A673 (cell line): ENCODE results near the gene CORO6. TPM values are rescaled to one million over a fixed set of nuclear protein-coding genes. Genes with fewer than 3 reads are reported as not detected.

Source experiments
- BruUV-seq: library from RNA; stranded (reverse); fragments of 400-500 nt; replicated peaks from 2 replicates; lab custom pipeline; 2021; lab: Mats Ljungman, UMichigan
- CTCF ChIA-PET: fragments of 300-600 bp; sonication (Branson Sonifier 250); formaldehyde crosslinking; loops from one replicate; lab custom pipeline; 2022; ENCODE audit warnings: antibody characterized with exemption; lab: Charles Lee
- POLR2A ChIA-PET: fragments of 300-600 bp; sonication (Branson Sonifier 250); formaldehyde crosslinking; loops from one replicate; lab custom pipeline; 2022; ENCODE audit warnings: antibody characterized with exemption; ENCODE audit not compliant: low non-redundant PET; lab: Charles Lee
- DNase-seq: peaks from one replicate; pipeline ENCODE4 v3.0.0-alpha.2; 2015; ENCODE audit warnings: low spot score
- H3K27ac ChIP-seq: fragments of 200-600 bp; sonication (generic); 2 replicates; pipeline ENCODE4 v1.5.1; 2016; ENCODE audit warnings: mixed run types, low read depth, mild to moderate bottlenecking, mixed read lengths, antibody characterized with exemption, low read length; ENCODE audit not compliant: poor library complexity, severe bottlenecking
- H3K27me3 ChIP-seq: fragments of 200-600 bp; sonication (generic); replicated peaks from 2 replicates; pipeline ENCODE4 v1.6.1; 2017; ENCODE audit warnings: mixed run types, low read depth, mild to moderate bottlenecking, mixed read lengths, antibody characterized with exemption, low read length; ENCODE audit not compliant: insufficient read depth, poor library complexity
- H3K36me3 ChIP-seq: fragments of 200-600 bp; sonication (generic); 2 replicates; pipeline ENCODE4 v1.6.1; 2016; ENCODE audit warnings: mixed run types, mild to moderate bottlenecking, mixed read lengths, antibody characterized with exemption, low read length; ENCODE audit not compliant: insufficient read depth, poor library complexity, severe bottlenecking
- H3K4me1 ChIP-seq: fragments of 200-600 bp; sonication (generic); 2 replicates; pipeline ENCODE4 v1.6.1; 2017; ENCODE audit warnings: mixed run types, mild to moderate bottlenecking, mixed read lengths, antibody characterized with exemption, low read length; ENCODE audit not compliant: insufficient read depth, poor library complexity, severe bottlenecking
- H3K4me3 ChIP-seq: fragments of 200-600 bp; sonication (generic); 2 replicates; pipeline ENCODE4 v1.5.1; 2016; ENCODE audit warnings: low read depth, mixed run types, mild to moderate bottlenecking, mixed read lengths, low read length; ENCODE audit not compliant: poor library complexity, severe bottlenecking
- H3K9me3 ChIP-seq: fragments of 200-600 bp; sonication (generic); 2 replicates; pipeline ENCODE4 v1.6.1; 2016; ENCODE audit warnings: mixed run types, low read depth, mild to moderate bottlenecking, mixed read lengths, antibody characterized with exemption, low read length; ENCODE audit not compliant: poor library complexity, severe bottlenecking
- EZH2 ChIP-seq: fragments of 200-600 bp; sonication (generic); IDR thresholded peaks from 2 replicates; pipeline ENCODE4 v1.6.1; 2017; ENCODE audit warnings: borderline replicate concordance, low read depth, mild to moderate bottlenecking, mixed read lengths, antibody characterized with exemption, low read length; ENCODE audit not compliant: poor library complexity, severe bottlenecking
- intact Hi-C: fragments of 100-400 bp; cut with micrococcal nuclease; formaldehyde crosslinking; loops from one replicate; pipeline ENCODE4 v1.10.0; 2022; ENCODE audit not compliant: unreplicated experiment
- total RNA-seq: library from RNA; stranded (reverse); gene quantifications from 2 replicates; pipeline ENCODE4 v1.2.3, GENCODE V29; 2021
- TF ChIP-seq, protein P1 (sequence below): fragments of 300-800, 200-600 bp; sonication (generic); conservative IDR thresholded peaks from 2 replicates; pipeline ENCODE4 v1.5.1; 2017; ENCODE audit warnings: low read depth, mild to moderate bottlenecking, antibody characterized with exemption, low read length, moderate library complexity, mixed read lengths

The CORO6 gene
- total RNA-seq, 1 experiment from 2014 or later = 19.7 TPM

DNA sequence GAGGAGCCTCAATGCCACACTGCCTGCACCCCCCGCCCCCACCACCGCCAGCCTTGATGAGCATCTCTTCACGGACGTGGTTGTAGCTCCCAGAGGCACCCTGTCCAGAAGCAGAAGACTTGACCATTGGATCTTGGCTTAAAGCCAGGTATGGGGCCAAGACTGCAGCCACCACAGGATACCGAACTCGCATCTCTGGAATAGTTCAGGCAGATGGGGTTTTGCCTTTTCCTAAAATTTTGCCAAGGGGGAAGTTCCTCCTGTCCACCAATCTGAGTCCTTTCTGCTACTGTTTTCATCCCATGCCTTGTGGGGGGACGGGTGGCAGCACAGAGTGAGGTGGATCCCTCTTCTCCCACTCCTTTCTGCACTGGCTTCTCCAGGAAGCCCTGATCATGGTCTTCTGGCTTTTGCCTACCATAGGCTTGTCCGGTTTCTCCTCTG is 939 bp downstream of the CORO6 start:
- BruUV-seq = no TSS peak
- Histone ChIP-seq H3K4me3 (peak overlapping the region; percentile 76), H3K27me3 (no peaks in the 10 kb centered on the region), H3K4me1 (peaks cover 38% of the 10 kb centered on the region), H3K27ac (no peak overlapping the region), H3K36me3 (no peaks in the 10 kb centered on the region), H3K9me3 (no peaks in the 10 kb centered on the region)
- intact Hi-C loops = loop anchor here (10.0 kb wide), 1 partner anchor 57 kb away; the partner anchor contains the start of genes ABHD15 and TP53I13
- POLR2A ChIA-PET = no interaction called here
- CTCF ChIA-PET = interaction anchor here (1.0 kb wide), 1 partner anchor 30 kb away, joined by 4 read pairs; no protein-coding TSS in a partner anchor
- no peak for TF ChIP-seq EZH2
- TF ChIP-seq, protein P1, sequence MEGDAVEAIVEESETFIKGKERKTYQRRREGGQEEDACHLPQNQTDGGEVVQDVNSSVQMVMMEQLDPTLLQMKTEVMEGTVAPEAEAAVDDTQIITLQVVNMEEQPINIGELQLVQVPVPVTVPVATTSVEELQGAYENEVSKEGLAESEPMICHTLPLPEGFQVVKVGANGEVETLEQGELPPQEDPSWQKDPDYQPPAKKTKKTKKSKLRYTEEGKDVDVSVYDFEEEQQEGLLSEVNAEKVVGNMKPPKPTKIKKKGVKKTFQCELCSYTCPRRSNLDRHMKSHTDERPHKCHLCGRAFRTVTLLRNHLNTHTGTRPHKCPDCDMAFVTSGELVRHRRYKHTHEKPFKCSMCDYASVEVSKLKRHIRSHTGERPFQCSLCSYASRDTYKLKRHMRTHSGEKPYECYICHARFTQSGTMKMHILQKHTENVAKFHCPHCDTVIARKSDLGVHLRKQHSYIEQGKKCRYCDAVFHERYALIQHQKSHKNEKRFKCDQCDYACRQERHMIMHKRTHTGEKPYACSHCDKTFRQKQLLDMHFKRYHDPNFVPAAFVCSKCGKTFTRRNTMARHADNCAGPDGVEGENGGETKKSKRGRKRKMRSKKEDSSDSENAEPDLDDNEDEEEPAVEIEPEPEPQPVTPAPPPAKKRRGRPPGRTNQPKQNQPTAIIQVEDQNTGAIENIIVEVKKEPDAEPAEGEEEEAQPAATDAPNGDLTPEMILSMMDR = no peak
- DNase-seq = no peak

DNA sequence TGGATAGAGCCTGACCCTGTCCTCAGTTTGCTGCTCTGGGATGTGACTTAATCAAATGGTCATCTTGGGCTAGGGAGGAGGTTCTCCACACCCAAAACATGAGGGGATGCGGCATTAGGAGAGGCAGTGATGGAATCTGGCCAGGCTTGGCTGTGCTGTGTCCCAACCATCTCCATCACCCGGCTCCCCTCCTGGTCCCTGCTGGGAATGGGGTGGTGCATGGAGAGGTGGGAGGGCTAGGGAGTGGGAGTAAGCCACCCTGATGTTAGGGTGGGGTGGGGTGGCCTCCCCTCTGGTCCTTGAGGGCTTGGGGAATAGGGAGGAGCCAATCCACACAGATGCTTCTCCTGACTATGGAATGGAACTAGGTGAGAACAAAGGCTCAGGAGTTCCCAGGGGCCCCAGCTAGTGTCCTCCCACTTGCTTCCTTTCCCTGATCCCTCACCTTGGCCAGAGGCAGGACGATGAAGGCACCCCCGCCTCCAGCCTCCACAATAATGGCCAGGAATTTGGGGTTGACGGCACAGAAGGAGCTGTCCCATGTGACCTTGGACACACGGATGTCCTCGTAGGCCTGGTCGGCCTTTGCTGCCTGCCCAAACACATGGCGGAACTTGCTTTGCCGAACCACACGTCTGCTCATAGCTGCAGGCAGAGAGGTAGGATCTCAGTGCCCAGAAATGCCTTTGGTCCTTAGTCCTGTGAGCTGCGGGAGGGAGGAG is 1.8 kb downstream of the CORO6 start:
- Histone ChIP-seq H3K9me3 (no peaks in the 10 kb centered on the region), H3K36me3 (no peaks in the 10 kb centered on the region), H3K27me3 (no peaks in the 10 kb centered on the region), H3K27ac (no peak overlapping the region), H3K4me3 (peak overlapping the region; percentile 76), H3K4me1 (peaks cover 43% of the 10 kb centered on the region)
- intact Hi-C loops = loop anchor here (10.0 kb wide), 1 partner anchor 56 kb away; the partner anchor contains the start of genes ABHD15 and TP53I13
- ChIA-PET POLR2A (no interaction called here), CTCF (interaction anchor here (1.0 kb wide), 1 partner anchor 29 kb away, joined by 4 read pairs; no protein-coding TSS in a partner anchor)
- no TSS peak for BruUV-seq
- DNase-seq = no peak
- TF ChIP-seq, protein P1 = no peak
- TF ChIP-seq EZH2 = no peak

DNA sequence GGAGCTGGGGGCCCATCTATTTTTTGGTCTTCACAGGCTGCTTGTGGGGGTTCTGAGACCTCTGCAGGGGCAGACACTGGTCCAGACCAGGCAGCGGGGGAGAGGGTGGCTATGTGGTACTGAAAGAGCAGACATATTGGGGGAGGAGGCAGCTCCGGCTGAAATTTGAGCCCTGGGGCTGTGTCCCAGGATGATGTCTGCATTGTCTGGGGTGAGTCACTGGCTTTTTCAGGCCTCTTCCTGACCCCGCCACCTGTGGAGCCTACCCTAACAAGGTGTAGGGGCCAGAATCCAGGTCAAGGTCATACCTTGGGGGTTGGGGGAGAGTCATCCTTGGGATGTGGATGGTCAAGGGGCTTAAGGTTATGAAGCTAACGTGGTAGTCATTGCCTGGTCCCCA is 2.4 kb downstream of the CORO6 start:
- H3K27ac ChIP-seq = no peak overlapping the region
- BruUV-seq = no TSS peak
- DNase-seq = no peak
- CTCF ChIA-PET = interaction anchor here (1.5 kb wide), 1 partner anchor 473 kb away, joined by 6 read pairs; no protein-coding TSS in a partner anchor
- H3K27me3 ChIP-seq = no peaks in the 10 kb centered on the region
- intact Hi-C loops = loop anchor here (10.0 kb wide), 1 partner anchor 55 kb away; the partner anchor contains the start of genes ABHD15 and TP53I13
- H3K4me3 ChIP-seq = no peak overlapping the region
- no peaks in the 10 kb centered on the region for H3K36me3 ChIP-seq
- TF ChIP-seq, protein P1 = no peak
- TF ChIP-seq EZH2 = no peak
- no peaks in the 10 kb centered on the region for H3K9me3 ChIP-seq
- peaks cover 50% of the 10 kb centered on the region for H3K4me1 ChIP-seq
- POLR2A ChIA-PET = no interaction called here
